Peyer's patch (tissue), 4 donors: ENCODE results near the gene KBTBD12. TPM values are rescaled to one million over a fixed set of nuclear protein-coding genes. Genes with fewer than 3 reads are reported as not detected.

Experiments
- DNase-seq, 3 donors: peaks; one replicate each; pipeline ENCODE4 v3.0.0-alpha.2; 2017 to 2019
- H3K27ac ChIP-seq, 4 donors: fragments of 200-600 bp; sonication (generic); one replicate each; pipeline ENCODE4 v1.5.1; 2016 to 2019
- H3K27me3 ChIP-seq, 2 donors: fragments of 200-600 bp; sonication (generic); one replicate each; pipeline ENCODE4 v1.5.1; 2019
- H3K36me3 ChIP-seq, 3 donors: fragments of 200-600 bp; sonication (generic); one replicate each; pipeline ENCODE4 v1.5.1; 2016 to 2019
- H3K4me1 ChIP-seq, 4 donors: fragments of 200-600 bp; sonication (generic); one replicate each; pipeline ENCODE4 v1.5.1; 2016 to 2019
- H3K4me3 ChIP-seq, 4 donors: fragments of 200-600 bp; sonication (generic); 1 replicate in 3 of 4; 2 replicates in 1 of 4; pipeline ENCODE4 v1.5.1; 2016 to 2019; ENCODE audit warnings: mild to moderate bottlenecking in 1 of 4
- H3K9me3 ChIP-seq, 4 donors: fragments of 200-600 bp; sonication (generic); one replicate each; pipeline ENCODE4 v1.5.1; 2016 to 2019; ENCODE audit warnings: mild to moderate bottlenecking in 1 of 4
- POLR2A ChIP-seq, 2 donors: fragments of 450-650 bp; IDR thresholded peaks; one replicate each; pipeline ENCODE4 v1.5.1; 2017; ENCODE audit warnings: antibody characterized with exemption in 2 of 2, mild to moderate bottlenecking in 2 of 2, moderate library complexity in 2 of 2
- total RNA-seq, 4 donors: library from RNA; depleted of rRNA; stranded (reverse); fragments of >200 nt; gene quantifications; one replicate each; pipeline ENCODE4 v1.1.0, GENCODE V29; 2016
- TF ChIP-seq, protein P1 (sequence below), 6 experiments: fragments of 450-650 bp in 4 of 6; fragments of 200-600 bp in 2 of 6; sonication (generic) in 1 of 6; IDR thresholded peaks; one replicate each; pipeline ENCODE4 v1.5.1; 2017 to 2019; ENCODE audit warnings: antibody characterized with exemption in 6 of 6, mild to moderate bottlenecking in 3 of 6, moderate library complexity in 1 of 6

Gene KBTBD12
- total RNA-seq, 4 donors from 2014 or later = 1.5 to 3.5 (median 2.8) TPM

GRCh38 chr3:127985655-127986225, 70.7 kb downstream of the KBTBD12 start:
- Histone ChIP-seq H3K9me3 (no peaks in the 10 kb centered on the region), H3K4me3 (no peak overlapping the region)
- DNase-seq = no peak

DNA sequence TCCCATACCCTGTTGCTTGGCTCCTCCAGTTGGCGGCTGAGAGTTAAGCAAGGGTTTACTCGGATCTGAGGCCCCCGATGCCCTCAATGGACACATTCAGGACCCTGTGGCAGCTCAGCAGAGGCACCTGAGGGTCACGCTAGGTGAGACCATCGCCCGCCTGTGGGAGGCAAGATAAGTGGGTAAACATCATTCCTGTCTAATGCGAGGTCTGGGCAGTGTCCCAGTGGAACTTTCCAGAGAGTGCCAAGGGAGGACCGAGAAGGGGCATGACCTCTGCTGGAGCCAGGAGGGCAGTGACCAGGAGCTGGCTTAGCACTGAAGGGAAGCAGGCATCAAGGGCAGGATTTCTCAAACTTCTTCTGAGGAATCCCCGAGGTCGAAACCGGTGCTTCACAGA, 71.8 kb downstream of the KBTBD12 start:
- no peaks in the 10 kb centered on the region for H3K36me3 ChIP-seq
- no peak overlapping the region for H3K27ac ChIP-seq
- TF ChIP-seq POLR2A (IDR thresholded peaks at IDR 0.05) = no peak
- TF ChIP-seq, protein P1, sequence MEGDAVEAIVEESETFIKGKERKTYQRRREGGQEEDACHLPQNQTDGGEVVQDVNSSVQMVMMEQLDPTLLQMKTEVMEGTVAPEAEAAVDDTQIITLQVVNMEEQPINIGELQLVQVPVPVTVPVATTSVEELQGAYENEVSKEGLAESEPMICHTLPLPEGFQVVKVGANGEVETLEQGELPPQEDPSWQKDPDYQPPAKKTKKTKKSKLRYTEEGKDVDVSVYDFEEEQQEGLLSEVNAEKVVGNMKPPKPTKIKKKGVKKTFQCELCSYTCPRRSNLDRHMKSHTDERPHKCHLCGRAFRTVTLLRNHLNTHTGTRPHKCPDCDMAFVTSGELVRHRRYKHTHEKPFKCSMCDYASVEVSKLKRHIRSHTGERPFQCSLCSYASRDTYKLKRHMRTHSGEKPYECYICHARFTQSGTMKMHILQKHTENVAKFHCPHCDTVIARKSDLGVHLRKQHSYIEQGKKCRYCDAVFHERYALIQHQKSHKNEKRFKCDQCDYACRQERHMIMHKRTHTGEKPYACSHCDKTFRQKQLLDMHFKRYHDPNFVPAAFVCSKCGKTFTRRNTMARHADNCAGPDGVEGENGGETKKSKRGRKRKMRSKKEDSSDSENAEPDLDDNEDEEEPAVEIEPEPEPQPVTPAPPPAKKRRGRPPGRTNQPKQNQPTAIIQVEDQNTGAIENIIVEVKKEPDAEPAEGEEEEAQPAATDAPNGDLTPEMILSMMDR (IDR thresholded peaks at IDR 0.05) = no peak
- H3K9me3 ChIP-seq = no peaks in the 10 kb centered on the region
- no peaks in the 10 kb centered on the region for H3K27me3 ChIP-seq
- H3K4me1 ChIP-seq = no peaks in the 10 kb centered on the region
- no peak overlapping the region for H3K4me3 ChIP-seq
- DNase-seq = no peak

More at GRCh38 chr3:127985655-127986225, 70.7 kb downstream of the KBTBD12 start:
- TF ChIP-seq POLR2A (IDR thresholded peaks at IDR 0.05) = no peak
- TF ChIP-seq, protein P1 (IDR thresholded peaks at IDR 0.05) = no peak
- Histone ChIP-seq H3K27ac (no peak overlapping the region), H3K4me1 (no peaks in the 10 kb centered on the region), H3K27me3 (no peaks in the 10 kb centered on the region), H3K36me3 (no peaks in the 10 kb centered on the region)

DNA sequence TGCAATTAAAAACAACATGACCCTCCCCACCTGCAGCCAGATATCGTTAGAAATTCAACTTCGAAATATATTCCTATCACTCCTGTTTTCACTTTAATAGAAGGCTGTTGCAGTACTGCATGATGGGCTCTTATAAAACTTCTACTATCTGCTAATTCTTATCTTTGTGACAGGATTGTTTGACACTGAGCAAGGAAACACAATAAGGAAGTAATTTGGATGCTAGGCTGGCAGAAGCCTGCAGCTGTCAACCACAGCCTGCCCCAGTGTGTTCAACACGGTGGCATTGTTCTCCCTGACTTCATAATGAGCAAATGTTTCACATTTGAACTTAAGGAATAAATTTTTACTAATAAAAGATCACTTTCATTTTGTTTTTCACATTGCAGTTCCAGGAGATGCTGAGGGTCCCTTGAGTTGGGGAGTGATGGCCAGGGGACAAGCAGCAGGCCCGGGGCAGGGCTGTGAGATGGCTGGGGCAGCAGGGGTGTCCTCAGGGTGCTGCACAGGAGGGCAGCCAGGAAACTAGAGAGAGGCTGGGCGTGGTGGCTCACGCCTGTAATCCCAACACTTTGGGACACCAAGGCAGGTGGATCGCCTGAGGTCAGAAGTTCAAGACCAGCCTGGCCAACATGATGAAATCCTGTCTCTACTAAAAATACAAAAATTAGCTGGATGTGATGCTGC, 72.4 kb downstream of the KBTBD12 start:
- H3K36me3 ChIP-seq = no peaks in the 10 kb centered on the region
- H3K27me3 ChIP-seq = no peaks in the 10 kb centered on the region
- no peak for TF ChIP-seq POLR2A (IDR thresholded peaks at IDR 0.05)
- TF ChIP-seq, protein P1 (IDR thresholded peaks at IDR 0.05) = no peak
- H3K9me3 ChIP-seq = no peaks in the 10 kb centered on the region
- no peak overlapping the region for H3K4me3 ChIP-seq
- no peak for DNase-seq
- H3K27ac ChIP-seq = no peak overlapping the region
- no peaks in the 10 kb centered on the region for H3K4me1 ChIP-seq

DNA sequence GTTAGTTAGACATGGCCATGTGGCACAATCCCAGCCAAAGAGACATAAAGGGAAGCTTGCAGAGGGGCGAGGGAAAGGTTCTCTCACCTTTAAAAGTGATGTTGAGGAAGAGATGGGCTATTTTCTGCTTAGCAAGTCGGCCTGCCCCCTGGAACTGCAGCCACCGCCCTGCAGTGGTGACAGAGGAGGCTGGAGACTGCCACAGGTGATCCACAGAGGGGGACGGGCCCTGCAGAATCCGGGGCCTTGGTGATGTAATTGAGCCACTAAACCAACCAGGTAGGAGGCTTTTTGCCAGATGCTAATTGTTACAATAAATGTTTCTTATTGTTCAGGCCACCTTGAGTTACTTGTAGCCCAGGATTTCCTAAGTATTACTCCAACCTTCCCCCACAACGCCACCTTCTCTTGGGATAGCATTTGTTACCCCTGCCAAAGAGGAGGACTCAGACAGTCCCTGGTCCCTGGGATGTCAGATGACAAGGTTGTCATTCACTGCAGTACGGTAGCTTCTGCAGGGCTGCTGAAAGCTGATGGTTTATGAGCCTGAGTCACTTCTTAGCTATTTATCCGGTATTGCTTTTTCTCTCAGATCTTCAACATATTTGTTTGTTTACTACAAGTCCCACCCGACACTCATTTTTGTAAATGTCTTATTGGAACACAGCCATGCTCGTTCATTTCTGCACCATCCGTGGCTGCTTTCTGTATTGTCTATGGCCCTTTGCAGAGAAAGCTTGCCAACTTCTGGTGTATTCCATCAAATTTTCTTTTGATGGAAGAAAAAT, 73.9 kb downstream of the KBTBD12 start:
- H3K4me1 ChIP-seq = no peaks in the 10 kb centered on the region
- H3K36me3 ChIP-seq = no peaks in the 10 kb centered on the region
- DNase-seq = no peak
- H3K27ac ChIP-seq = no peak overlapping the region
- H3K27me3 ChIP-seq = no peaks in the 10 kb centered on the region
- no peaks in the 10 kb centered on the region for H3K9me3 ChIP-seq
- no peak overlapping the region for H3K4me3 ChIP-seq
- no peak for TF ChIP-seq POLR2A (IDR thresholded peaks at IDR 0.05)
- TF ChIP-seq, protein P1 (IDR thresholded peaks at IDR 0.05) = no peak

GRCh38 chr3:127990051-127990450, 75.0 kb downstream of the KBTBD12 start:
- H3K4me1 ChIP-seq = no peaks in the 10 kb centered on the region
- no peaks in the 10 kb centered on the region for H3K27me3 ChIP-seq
- DNase-seq = no peak
- H3K27ac ChIP-seq = no peak overlapping the region
- H3K9me3 ChIP-seq = no peaks in the 10 kb centered on the region
- no peaks in the 10 kb centered on the region for H3K36me3 ChIP-seq
- TF ChIP-seq POLR2A (IDR thresholded peaks at IDR 0.05) = no peak
- TF ChIP-seq, protein P1 (IDR thresholded peaks at IDR 0.05) = no peak
- no peak overlapping the region for H3K4me3 ChIP-seq
